ENCODE data around the gene PLD1.

GRCh38 chr3:171565481-171566058, 244.7 kb downstream of the PLD1 start:
- TF ChIP-seq CTCF (IDR thresholded peaks at IDR 0.05) (no peak), POLR2A (IDR thresholded peaks at IDR 0.05) (no peak), EP300 (IDR thresholded peaks at IDR 0.05) (no peak), POLR2AphosphoS5 (IDR thresholded peaks at IDR 0.05) (no peak)
